HCT116 (cell line): ENCODE measurements around the gene MAB21L3. TPM values are rescaled to one million over a fixed set of nuclear protein-coding genes. Genes with fewer than 3 reads are reported as not detected.

ENCODE experiments used
- ATAC-seq: fragments of 200-7000 bp; cut with Tn5 transposase; 2 replicates; pipeline ENCODE4 v1.9.1; 2020; ENCODE audit warnings: mild to moderate bottlenecking, moderate library complexity
- Bru-seq: library from RNA; stranded (reverse); fragments of 400-500 nt; gene quantifications from one replicate; lab custom pipeline; 2021; lab: Mats Ljungman, UMichigan
- BruChase-seq, 2 experiments: library from RNA; stranded (reverse); fragments of 400-500 nt; gene quantifications; one replicate each; lab custom pipeline; 2021; lab: Mats Ljungman, UMichigan
- BruUV-seq: library from RNA; stranded (reverse); fragments of 400-500 nt; replicated peaks from 2 replicates; lab custom pipeline; 2021; lab: Mats Ljungman, UMichigan
- CTCF ChIA-PET: fragments of 300-600 bp; sonication (Branson Sonifier 250); formaldehyde crosslinking; loops from one replicate; lab custom pipeline; 2021; ENCODE audit warnings: antibody characterized with exemption; lab: Charles Lee
- POLR2A ChIA-PET: fragments of 300-600, 350-600 bp; sonication (Branson Sonifier 250); formaldehyde crosslinking; loops from one replicate; lab custom pipeline; 2021; ENCODE audit warnings: antibody characterized with exemption; lab: Charles Lee
- RAD21 ChIA-PET, 2 experiments: fragments of 300-600 bp; sonication (Branson Sonifier 250); formaldehyde crosslinking; loops; one replicate each; lab custom pipeline; 2023; ENCODE audit warnings: low total read pairs in 2 of 2; ENCODE audit not compliant: uncharacterized antibody in 2 of 2, unreplicated experiment in 2 of 2, low non-redundant PET in 1 of 2; lab: Charles Lee
- DNase-seq: peaks from one replicate; pipeline ENCODE4 v3.0.0-alpha.2; 2010; ENCODE audit warnings: low read depth, low spot score
- H2AFZ ChIP-seq: fragments of 200-600 bp; shearing (Covaris generic), sonication (generic); 2 replicates; pipeline ENCODE4 v1.6.1; 2017; ENCODE audit warnings: low read depth, mixed run types, mixed read lengths, antibody characterized with exemption, low read length; ENCODE audit not compliant: poor library complexity, severe bottlenecking
- H3K27ac ChIP-seq: 2 replicates; pipeline ENCODE4 v1.5.1; 2012; ENCODE audit warnings: low read depth, low read length
- H3K27me3 ChIP-seq: fragments of 200-600 bp; sonication (generic); 2 replicates; pipeline ENCODE4 v1.6.1; 2016; ENCODE audit warnings: mixed run types, low read length, mixed read lengths; ENCODE audit not compliant: insufficient read depth
- H3K36me3 ChIP-seq, 2 experiments: fragments of 200-500 bp in 1 of 2; fragments of 200-600 bp in 1 of 2; sonication (Bioruptor generic) in 1 of 2; sonication (generic) in 1 of 2; 2 replicates each; pipeline versions ENCODE4 v1.5.1 to v1.6.1; 2014 to 2016; ENCODE audit warnings: low read length in 2 of 2, inconsistent platforms in 1 of 2, mixed read lengths in 1 of 2, mixed run types in 1 of 2; ENCODE audit not compliant: insufficient read depth in 2 of 2, control insufficient read depth in 1 of 2
- H3K4me1 ChIP-seq, 2 experiments: fragments of 200-600 bp in 1 of 2; sonication (generic) in 1 of 2; 2 replicates each; pipeline versions ENCODE4 v1.5.1 to v1.6.1; 2012 to 2017; ENCODE audit warnings: low read length in 2 of 2, inconsistent platforms in 1 of 2, mild to moderate bottlenecking in 1 of 2, mixed read lengths in 1 of 2, mixed run types in 1 of 2, moderate library complexity in 1 of 2; ENCODE audit not compliant: insufficient read depth in 2 of 2, control insufficient read depth in 1 of 2
- H3K4me2 ChIP-seq: fragments of 200-600 bp; sonication (generic); 2 replicates; pipeline ENCODE4 v1.6.1; 2017; ENCODE audit warnings: mixed run types, low read length, mixed read lengths
- H3K4me3 ChIP-seq, 2 experiments: fragments of 200-600 bp in 1 of 2; sonication (generic) in 1 of 2; replicated peaks in 1 of 2; 2 replicates each; pipeline ENCODE4 v1.5.1; 2011 to 2016; ENCODE audit warnings: low read length in 2 of 2, control low read depth in 1 of 2, low read depth in 1 of 2, mild to moderate bottlenecking in 1 of 2, mixed read lengths in 1 of 2, mixed run types in 1 of 2
- H3K79me2 ChIP-seq: fragments of 200-600 bp; sonication (generic); 2 replicates; pipeline ENCODE4 v1.6.1; 2017; ENCODE audit warnings: mild to moderate bottlenecking, mixed run types, low read length, moderate library complexity, mixed read lengths; ENCODE audit not compliant: insufficient read depth
- H3K9ac ChIP-seq: fragments of 200-600 bp; sonication (generic); 2 replicates; pipeline ENCODE4 v1.6.1; 2016; ENCODE audit warnings: low read length, mixed read lengths
- H3K9me2 ChIP-seq: fragments of 200-600 bp; sonication (generic), shearing (Covaris generic); 2 replicates; pipeline ENCODE4 v1.6.1; 2017; ENCODE audit warnings: mixed run types, mild to moderate bottlenecking, moderate library complexity; ENCODE audit not compliant: insufficient read depth
- H3K9me3 ChIP-seq, 2 experiments: fragments of 200-500 bp in 1 of 2; fragments of 200-600 bp in 1 of 2; sonication (Bioruptor generic) in 1 of 2; sonication (generic) in 1 of 2; 2 replicates each; pipeline ENCODE4 v1.6.1; 2014 to 2017; ENCODE audit warnings: low read length in 2 of 2, mixed read lengths in 2 of 2, inconsistent platforms in 1 of 2, low read depth in 1 of 2, mild to moderate bottlenecking in 1 of 2, mixed run types in 1 of 2, moderate library complexity in 1 of 2; ENCODE audit not compliant: control insufficient read depth in 1 of 2, insufficient read depth in 1 of 2
- H4K20me1 ChIP-seq: fragments of 200-600 bp; sonication (generic), shearing (Covaris generic); 2 replicates; pipeline ENCODE4 v1.6.1; 2017; ENCODE audit warnings: mixed run types, mild to moderate bottlenecking, moderate library complexity; ENCODE audit not compliant: insufficient read depth
- CEBPB ChIP-seq: IDR thresholded peaks from 2 replicates; pipeline ENCODE4 v1.6.1; 2012; ENCODE audit warnings: low read depth
- EGR1 ChIP-seq: IDR thresholded peaks from 2 replicates; pipeline ENCODE4 v1.6.1; 2012; ENCODE audit warnings: low read depth
- ELF1 ChIP-seq: IDR thresholded peaks from 2 replicates; pipeline ENCODE4 v1.6.1; 2012; ENCODE audit warnings: low read depth, borderline replicate concordance
- EZH2 ChIP-seq: fragments of 200-600 bp; sonication (generic); IDR thresholded peaks from 2 replicates; pipeline ENCODE4 v1.6.1; 2017; ENCODE audit warnings: antibody characterized with exemption, mixed run types
- EZH2phosphoT487 ChIP-seq: fragments of 200-600 bp; IDR thresholded peaks from 2 replicates; pipeline ENCODE4 v1.6.1; 2018; ENCODE audit warnings: antibody characterized with exemption, borderline replicate concordance
- FOSL1 ChIP-seq: IDR thresholded peaks from 2 replicates; pipeline ENCODE4 v1.6.1; 2012; ENCODE audit warnings: low read depth
- JUND ChIP-seq: IDR thresholded peaks from 2 replicates; pipeline ENCODE4 v1.6.1; 2012
- POLR2AphosphoS5 ChIP-seq: IDR thresholded peaks from 2 replicates; pipeline ENCODE4 v1.6.1; 2011; ENCODE audit warnings: mild to moderate bottlenecking, low read depth, low read length, moderate library complexity
- RAD21 ChIP-seq: IDR thresholded peaks from 2 replicates; pipeline ENCODE4 v1.6.1; 2012; ENCODE audit warnings: low read depth, mild to moderate bottlenecking
- SRF ChIP-seq: IDR thresholded peaks from 2 replicates; pipeline ENCODE4 v1.6.1; 2012; ENCODE audit warnings: low read depth
- TCF7L2 ChIP-seq: IDR thresholded peaks from 2 replicates; pipeline ENCODE4 v1.7.0; 2011; ENCODE audit warnings: borderline replicate concordance, inconsistent platforms; ENCODE audit not compliant: insufficient read depth, insufficient read length; ENCODE audit errors: extremely low read depth
- YY1 ChIP-seq: IDR thresholded peaks from 2 replicates; pipeline ENCODE4 v1.6.1; 2011; ENCODE audit warnings: low read length, low read depth, moderate library complexity, mild to moderate bottlenecking; ENCODE audit not compliant: insufficient replicate concordance; ENCODE audit errors: extremely low read depth
- ZBTB33 ChIP-seq: IDR thresholded peaks from 2 replicates; pipeline ENCODE4 v1.6.1; 2011; ENCODE audit warnings: mild to moderate bottlenecking, low read length, moderate library complexity; ENCODE audit not compliant: insufficient replicate concordance; ENCODE audit errors: extremely low read depth
- intact Hi-C: fragments of 100-400 bp; cut with micrococcal nuclease; formaldehyde crosslinking; loops from 2 replicates; pipeline ENCODE4 v1.10.0; 2022
- long read RNA-seq: library from polyadenylated mRNA; unstranded; transcript quantifications from one replicate; pipeline ENCODE4 v2.0.0, GENCODE V29; 2021; ENCODE audit not compliant: unreplicated experiment
- polyA plus RNA-seq: library from polyadenylated mRNA; unstranded; fragments of >200 nt; gene quantifications from 2 replicates; pipeline ENCODE4 v1.2.1, GENCODE V29; 2012; ENCODE audit warnings: missing spikeins
- total RNA-seq: library from RNA; stranded (reverse); gene quantifications from one replicate; pipeline ENCODE4 v1.2.1, GENCODE V29; 2021; ENCODE audit not compliant: unreplicated experiment
- TF ChIP-seq, protein P1 (sequence below): IDR thresholded peaks from 2 replicates; pipeline ENCODE4 v1.6.1; 2012

Gene MAB21L3
- not detected for total RNA-seq
- polyA plus RNA-seq = 0.03 and 0.14 TPM in 2 replicates
- Bru-seq, nascent RNA = percentile 28 among the genes with signal in this experiment
- BruChase-seq, experiment 1, labeled RNA remaining after a 6-hour chase = percentile 38 among the genes with signal in this experiment
- BruChase-seq, experiment 2, labeled RNA remaining after a 2-hour chase = percentile 29 among the genes with signal in this experiment
- long read RNA-seq = 0 reads

GRCh38 chr1:116110567-116111523, at the start of gene MAB21L3:
Gene MAB21L3 (plus strand): TSS chr1:116111399. CDS start chr1:116112616, 1,217 bp downstream.
- TF ChIP-seq JUND = no peak
- TF ChIP-seq EZH2phosphoT487 = no peak
- TF ChIP-seq POLR2AphosphoS5 = no peak
- no peak for TF ChIP-seq CEBPB
- TF ChIP-seq, all 23 proteins: peak for 0
- no peaks in the 10 kb centered on the region for H3K79me2 ChIP-seq
- DNase-seq (no peak), ATAC-seq (peak; percentile 10; the same call in 1 of the 2 replicates)
- no peaks in the 10 kb centered on the region for H3K27me3 ChIP-seq
- H3K4me3 ChIP-seq = peak within 1 kb of the TSS in 1 of 2 experiments; percentile 51; a peak in 1 of 4 replicates
- intact Hi-C loops = no loop called here
- no TSS peak for BruUV-seq
- H3K4me1 ChIP-seq = peaks cover 5 to 21% of the 10 kb centered on the region in 2 experiments; a peak in 3 of 4 replicates
- H3K9ac ChIP-seq = no peak within 1 kb of the TSS
- no peaks in the 10 kb centered on the region for H4K20me1 ChIP-seq
- H3K9me2 ChIP-seq = no peaks in the 10 kb centered on the region
- ChIA-PET RAD21 (no interaction called here), POLR2A (no interaction called here), CTCF (interaction anchor here (0.7 to 1.7 kb wide), 3 partner anchors 12 to 388 kb away, joined by 3 to 4 read pairs (median 3); no protein-coding TSS in a partner anchor)
- H3K4me2 ChIP-seq = peak within 1 kb of the TSS; percentile 82
- no peak within 1 kb of the TSS for H3K27ac ChIP-seq
- peak within 1 kb of the TSS; percentile 99 for H2AFZ ChIP-seq
- H3K9me3 ChIP-seq = no peaks in the 10 kb centered on the region
- H3K36me3 ChIP-seq = no peaks in the 10 kb centered on the region

- BruUV-seq = no TSS peak
- Histone ChIP-seq H3K9ac (no peak overlapping the region), H3K9me2 (no peaks in the 10 kb centered on the region), H3K4me2 (no peak overlapping the region), H3K79me2 (no peaks in the 10 kb centered on the region), H3K4me3 (no peak overlapping the region), H3K27ac (no peak overlapping the region), H4K20me1 (no peaks in the 10 kb centered on the region), H2AFZ (no peak overlapping the region), H3K36me3 (peaks cover 0 to under 1% of the 10 kb centered on the region in 2 experiments; a peak in 1 of 4 replicates), H3K27me3 (no peaks in the 10 kb centered on the region), H3K9me3 (no peaks in the 10 kb centered on the region), H3K4me1 (no peaks in the 10 kb centered on the region)
- CTCF ChIA-PET = no interaction called here
- DNase-seq (no peak), ATAC-seq (no peak)
- intact Hi-C loops = no loop called here
- POLR2A ChIA-PET = no interaction called here
- RAD21 ChIA-PET = no interaction called here
- TF ChIP-seq EZH2phosphoT487 = no peak
- TF ChIP-seq TCF7L2 = no peak
- TF ChIP-seq ZBTB33 = no peak
- TF ChIP-seq YY1 = no peak
- TF ChIP-seq FOSL1 = no peak
- no peak for TF ChIP-seq RAD21
- TF ChIP-seq SRF = no peak
- TF ChIP-seq EZH2 = no peak
- TF ChIP-seq EGR1 = no peak
- no peak for TF ChIP-seq JUND
- TF ChIP-seq, protein P1, sequence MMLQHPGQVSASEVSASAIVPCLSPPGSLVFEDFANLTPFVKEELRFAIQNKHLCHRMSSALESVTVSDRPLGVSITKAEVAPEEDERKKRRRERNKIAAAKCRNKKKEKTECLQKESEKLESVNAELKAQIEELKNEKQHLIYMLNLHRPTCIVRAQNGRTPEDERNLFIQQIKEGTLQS = no peak
- no peak for TF ChIP-seq POLR2AphosphoS5
- TF ChIP-seq ELF1 = no peak
Measured at GRCh38 chr1:116062201-116062600, 49.0 kb upstream of the MAB21L3 start.
